RWPE1 (cell line): ENCODE data around the gene DNLZ.

Experiments
- CTCF ChIA-PET: fragments of 350-600 bp; sonication (Branson Sonifier 250); formaldehyde crosslinking; extraction: SDS; loops from one replicate; lab custom pipeline; 2021; lab: Yijun Ruan, JAX
- POLR2A ChIA-PET: fragments of 400-600 bp; formaldehyde crosslinking; extraction: SDS; loops from one replicate; lab custom pipeline; 2020; ENCODE audit warnings: antibody characterized with exemption; ENCODE audit not compliant: low non-redundant PET; lab: Yijun Ruan, JAX
- DNase-seq: peaks from one replicate; pipeline ENCODE4 v3.0.0; 2012; ENCODE audit warnings: low spot score
- H3K27ac ChIP-seq: fragments of 450-650 bp; 2 replicates; pipeline ENCODE4 v1.5.1; 2017
- TF ChIP-seq, protein P1 (sequence below): fragments of 450-650 bp; conservative IDR thresholded peaks from 2 replicates; pipeline ENCODE4 v1.5.1; 2017; ENCODE audit warnings: low read depth, mild to moderate bottlenecking

Gene DNLZ

DNA sequence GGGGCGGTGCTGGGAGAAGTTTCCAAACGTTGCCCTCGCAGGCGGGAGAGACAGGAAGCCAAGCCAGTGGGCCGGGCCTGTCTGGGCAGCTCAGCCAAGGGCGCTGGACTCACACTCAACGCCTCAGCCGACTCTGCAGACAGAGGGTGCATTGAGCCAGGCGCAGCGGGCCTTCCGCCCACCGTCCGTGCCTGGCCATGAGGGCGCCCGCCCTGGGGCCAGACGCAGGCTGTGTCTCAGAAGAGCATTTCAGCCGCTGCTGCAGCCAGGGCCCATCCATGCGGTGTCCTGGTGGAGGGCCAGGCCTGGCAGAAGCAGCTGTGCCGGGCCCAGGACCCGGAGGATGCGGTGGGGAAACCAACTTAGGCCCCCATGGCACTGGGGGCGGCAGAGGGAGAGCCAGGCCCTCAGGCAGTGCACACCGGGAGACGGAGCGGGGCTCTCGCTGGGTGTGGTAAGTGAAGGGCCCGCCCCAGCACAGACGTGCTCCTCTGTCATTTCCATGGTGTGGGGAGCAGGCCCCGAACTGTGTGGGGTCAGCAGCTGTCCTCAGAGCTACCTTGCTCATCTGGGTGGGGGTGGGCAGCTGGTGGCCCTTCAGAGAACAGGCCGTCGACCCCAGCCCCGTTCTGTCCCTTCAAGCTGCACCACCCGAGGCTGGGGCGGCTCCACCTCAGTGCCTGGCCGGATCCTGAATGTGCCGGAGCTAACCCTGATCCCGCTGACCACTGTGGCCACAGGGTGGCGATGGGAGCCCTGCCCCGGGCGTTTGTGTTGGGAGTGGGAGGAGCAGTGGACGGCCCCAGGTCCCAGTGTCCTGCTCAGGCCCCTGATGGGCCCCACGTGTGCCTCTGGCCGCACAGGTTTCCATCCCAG is 18.0 kb downstream of the DNLZ start:
- CTCF ChIA-PET = interaction anchor here (0.5 to 3.0 kb wide), 18 partner anchors 9 to 842 kb away, joined by 3 to 23 read pairs (median 3); partner anchors contain the start of gene DNLZ
- POLR2A ChIA-PET = interaction anchor here (0.5 to 2.2 kb wide), 4 partner anchors 10 to 68 kb away, joined by 3 to 12 read pairs (median 4); no protein-coding TSS in a partner anchor
- TF ChIP-seq, protein P1, sequence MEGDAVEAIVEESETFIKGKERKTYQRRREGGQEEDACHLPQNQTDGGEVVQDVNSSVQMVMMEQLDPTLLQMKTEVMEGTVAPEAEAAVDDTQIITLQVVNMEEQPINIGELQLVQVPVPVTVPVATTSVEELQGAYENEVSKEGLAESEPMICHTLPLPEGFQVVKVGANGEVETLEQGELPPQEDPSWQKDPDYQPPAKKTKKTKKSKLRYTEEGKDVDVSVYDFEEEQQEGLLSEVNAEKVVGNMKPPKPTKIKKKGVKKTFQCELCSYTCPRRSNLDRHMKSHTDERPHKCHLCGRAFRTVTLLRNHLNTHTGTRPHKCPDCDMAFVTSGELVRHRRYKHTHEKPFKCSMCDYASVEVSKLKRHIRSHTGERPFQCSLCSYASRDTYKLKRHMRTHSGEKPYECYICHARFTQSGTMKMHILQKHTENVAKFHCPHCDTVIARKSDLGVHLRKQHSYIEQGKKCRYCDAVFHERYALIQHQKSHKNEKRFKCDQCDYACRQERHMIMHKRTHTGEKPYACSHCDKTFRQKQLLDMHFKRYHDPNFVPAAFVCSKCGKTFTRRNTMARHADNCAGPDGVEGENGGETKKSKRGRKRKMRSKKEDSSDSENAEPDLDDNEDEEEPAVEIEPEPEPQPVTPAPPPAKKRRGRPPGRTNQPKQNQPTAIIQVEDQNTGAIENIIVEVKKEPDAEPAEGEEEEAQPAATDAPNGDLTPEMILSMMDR = no peak; the same call in 1 of the 2 replicates
- peak overlapping the region; percentile 84 for H3K27ac ChIP-seq
- DNase-seq = no peak

DNA sequence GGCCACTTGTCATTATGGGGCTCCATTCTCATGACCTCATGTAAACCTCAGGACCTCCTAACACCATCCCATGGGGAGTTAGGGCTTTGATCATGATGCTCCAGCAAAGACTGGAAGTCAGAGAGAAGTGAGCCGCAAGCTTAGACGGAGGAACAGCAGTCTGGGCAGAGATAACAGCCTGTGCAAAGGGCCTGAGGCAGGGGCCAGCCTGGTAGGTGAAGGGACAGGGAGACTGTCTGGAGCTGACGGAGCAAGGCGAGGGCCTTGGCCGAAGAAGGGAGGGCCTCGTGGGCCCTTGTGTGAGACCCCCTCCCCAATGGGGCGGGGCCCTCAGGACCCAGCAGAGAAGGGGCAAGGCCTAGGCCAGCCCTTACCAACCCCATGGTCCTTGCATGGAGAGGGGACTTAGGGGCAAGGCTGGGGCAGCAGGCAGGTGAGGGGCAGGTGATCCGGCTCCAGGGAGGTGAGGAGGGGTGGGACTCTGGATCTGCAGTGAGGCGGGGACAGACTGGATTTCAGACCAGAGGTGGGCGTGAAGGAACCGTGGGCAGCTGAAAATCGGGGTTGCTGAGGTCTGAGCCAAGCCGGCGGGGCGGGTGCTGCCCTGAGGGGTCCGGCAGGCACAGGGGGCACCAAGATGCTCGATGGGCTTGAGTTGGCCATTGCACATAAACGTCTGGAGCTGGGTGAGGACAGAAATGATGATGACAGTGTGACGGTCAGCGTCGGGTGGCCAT is 18.8 kb downstream of the DNLZ start:
- POLR2A ChIA-PET = interaction anchor here (0.8 to 2.2 kb wide), 2 partner anchors 18 to 69 kb away, joined by 4 to 12 read pairs; no protein-coding TSS in a partner anchor
- no peak for DNase-seq
- CTCF ChIA-PET = interaction anchor here (0.6 to 3.0 kb wide), 6 partner anchors 16 to 56 kb away, joined by 3 to 23 read pairs (median 4); partner anchors contain the start of gene DNLZ
- TF ChIP-seq, protein P1 = no peak
- peak overlapping the region; percentile 84 for H3K27ac ChIP-seq

DNA sequence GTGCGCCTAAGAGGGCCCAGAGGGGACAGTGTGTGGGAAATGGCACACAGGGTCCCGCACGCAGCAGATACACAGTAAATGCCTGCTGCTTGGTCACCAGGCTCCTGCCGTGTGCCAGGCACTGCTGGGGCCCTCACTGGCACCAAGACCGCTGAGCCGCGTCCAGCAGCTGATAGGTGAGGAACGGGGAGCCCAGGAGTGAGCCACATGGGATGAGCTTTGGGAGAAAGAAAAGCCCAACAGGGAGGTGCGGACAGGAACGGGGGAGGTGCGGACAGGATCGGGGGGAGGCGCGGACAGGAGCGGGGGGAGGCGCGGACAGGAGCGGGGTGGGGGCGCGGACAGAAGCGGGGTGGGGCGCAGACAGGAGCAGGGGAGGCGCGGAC is 19.7 kb downstream of the DNLZ start:
- TF ChIP-seq, protein P1 = no peak
- ChIA-PET POLR2A (no interaction called here), CTCF (interaction anchor here (0.6 kb wide), 1 partner anchor 21 kb away, joined by 3 read pairs; no protein-coding TSS in a partner anchor)
- peak overlapping the region; percentile 84 for H3K27ac ChIP-seq
- no peak for DNase-seq

DNA sequence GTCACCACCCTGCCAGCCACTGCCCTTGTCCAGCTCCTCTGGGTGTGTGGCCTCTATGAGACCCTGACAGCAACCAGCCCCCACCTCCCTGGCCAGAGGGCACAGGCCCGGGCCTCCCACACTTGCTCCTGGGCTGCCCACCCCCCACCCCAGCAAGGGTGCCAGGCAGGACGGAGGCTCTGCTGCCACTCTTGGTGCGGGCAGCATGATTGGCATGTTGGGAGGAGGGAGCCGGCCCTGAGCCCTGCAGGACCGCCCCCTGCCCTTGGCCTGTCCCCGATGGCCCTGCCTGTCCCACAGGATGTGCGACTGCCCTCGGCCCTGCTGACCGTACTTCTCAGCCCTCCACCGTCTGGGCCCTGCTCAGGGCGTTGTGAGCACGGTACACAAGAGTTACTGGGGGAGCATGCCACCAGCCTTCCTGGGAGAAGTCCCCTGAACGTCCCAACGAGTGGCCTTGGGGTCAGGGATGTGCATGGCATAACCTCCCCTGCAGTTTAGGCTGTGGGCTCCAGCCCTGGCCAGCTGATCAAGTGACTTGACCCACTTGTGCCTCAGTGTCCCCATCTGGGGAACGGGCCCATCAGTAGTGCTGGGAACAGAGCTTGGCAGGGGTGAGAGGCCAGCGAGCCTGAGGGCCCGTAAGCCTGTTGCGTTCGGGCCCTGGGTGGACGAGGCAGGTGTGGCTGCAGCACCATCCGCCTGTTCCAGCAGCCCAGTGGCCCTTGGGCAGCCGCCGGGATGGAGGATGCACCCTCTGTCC is 20.2 kb downstream of the DNLZ start:
- DNase-seq = no peak
- H3K27ac ChIP-seq = peak overlapping the region; percentile 84
- TF ChIP-seq, protein P1 = no peak
- ChIA-PET POLR2A (no interaction called here), CTCF (interaction anchor here (0.6 kb wide), 1 partner anchor 32 kb away, joined by 3 read pairs; no protein-coding TSS in a partner anchor)

DNA sequence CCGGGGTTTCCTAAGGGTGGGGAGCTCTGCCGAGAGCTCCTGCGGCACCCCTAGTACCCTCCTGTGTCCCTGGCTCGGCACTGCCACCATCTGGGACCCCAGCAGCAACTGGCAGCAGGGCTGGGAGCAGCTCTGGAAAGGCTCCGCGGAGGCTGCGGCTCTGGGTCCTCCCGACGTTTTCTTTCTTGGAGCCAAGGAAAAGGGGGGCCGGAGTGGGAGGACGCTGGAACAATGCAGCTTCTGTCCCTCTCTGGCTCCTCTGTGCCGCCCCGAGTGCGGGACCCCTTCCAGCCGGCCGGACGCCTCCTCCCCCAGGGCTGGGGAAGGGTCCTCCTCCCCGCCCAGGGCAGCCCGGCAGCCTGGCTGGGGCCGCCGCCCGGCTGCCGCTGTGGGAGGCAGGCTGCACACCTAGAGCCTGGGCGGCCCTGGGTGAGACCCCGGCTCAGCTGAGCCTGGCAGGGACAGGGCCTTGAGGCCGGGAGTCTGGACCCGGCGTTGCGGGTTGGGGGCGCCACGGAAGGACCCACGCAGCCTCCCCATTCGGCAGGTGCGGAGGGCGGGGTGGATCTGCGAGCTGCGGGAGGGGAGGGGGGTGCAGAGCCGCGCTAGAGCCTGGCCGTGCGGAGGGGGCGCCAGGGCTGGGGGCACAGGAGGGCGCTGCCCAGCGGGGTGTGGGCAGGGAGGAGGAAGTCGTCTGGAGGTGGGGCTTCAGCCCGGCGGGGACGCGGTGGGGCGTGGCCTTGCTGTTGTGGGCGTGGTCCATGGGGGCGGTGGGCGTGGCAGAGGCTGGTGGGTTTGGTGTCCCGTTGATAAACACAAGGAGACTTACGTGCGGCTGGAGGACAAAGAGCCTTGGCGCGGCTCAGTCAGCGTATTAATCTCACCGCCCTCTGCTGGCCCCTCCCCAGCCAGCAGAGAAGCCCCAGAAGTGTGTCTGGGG is 21.1 kb downstream of the DNLZ start:
- peak; percentile 95 for DNase-seq
- CTCF ChIA-PET = interaction anchor here (0.6 kb wide), 1 partner anchor 31 kb away, joined by 3 read pairs; no protein-coding TSS in a partner anchor
- TF ChIP-seq, protein P1 = no peak
- peak overlapping the region; percentile 84 for H3K27ac ChIP-seq
- POLR2A ChIA-PET = no interaction called here
